ENCODE results near the gene DHRSX. TPM values are rescaled to one million over a fixed set of nuclear protein-coding genes. Genes with fewer than 3 reads are reported as not detected.
"Not testable (repeated sequence)": the region's sequence is repeated elsewhere in the genome, so short reads cannot be mapped to it uniquely, and the experiment has no call there.

DHRSX gene
- total RNA-seq, 1 donor from 2014 or later, result 24.9 TPM

- intact Hi-C loops (cut with DNase I), result no loop called here
- DNase-seq (ENCODE audit: low spot score), result no peak
These were observed 185.3 kb downstream of the DHRSX start for GRCh38 chrX:2315434-2315833.

GRCh38 chrX:2314831-2315365 is 185.9 kb downstream of the DHRSX start:
- intact Hi-C loops (cut with DNase I), result no loop called here
- no peak for DNase-seq (ENCODE audit: low spot score)

GRCh38 chrX:2313864-2314640 is 186.7 kb downstream of the DHRSX start:
- DNase-seq (ENCODE audit: low spot score), result no peak
- intact Hi-C loops (cut with DNase I), result no loop called here

GRCh38 chrX:2312061-2312591 is 188.7 kb downstream of the DHRSX start:
- DNase-seq (ENCODE audit: low spot score); intact Hi-C loops (cut with DNase I): not testable (repeated sequence)

- no peak for DNase-seq (ENCODE audit: low spot score)
- intact Hi-C loops (cut with DNase I), result no loop called here
These were observed 189.3 kb downstream of the DHRSX start for GRCh38 chrX:2311501-2311900.

GRCh38 chrX:2301901-2302300 is 198.9 kb downstream of the DHRSX start:
- intact Hi-C loops (cut with DNase I), result no loop called here
- DNase-seq (ENCODE audit: low spot score), result no peak

DNA sequence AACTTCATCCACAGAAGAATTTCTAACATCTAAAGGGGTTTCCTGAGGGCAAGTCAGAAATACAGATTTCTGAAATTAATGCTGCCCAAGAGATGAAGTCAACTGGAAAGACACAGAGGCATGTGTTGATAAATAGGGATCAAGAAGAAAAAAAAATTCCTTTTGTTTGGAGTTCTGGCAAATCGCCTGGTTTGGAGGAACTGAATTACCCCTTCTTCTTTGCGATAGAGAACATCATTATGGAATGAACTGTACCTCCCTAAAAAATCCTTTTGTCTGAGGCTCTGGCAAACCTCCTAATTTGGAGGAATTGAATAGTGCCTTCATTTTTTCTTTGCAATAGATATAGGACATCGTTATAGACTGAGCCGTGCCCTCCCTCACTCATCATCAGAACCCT is 200.9 kb downstream of the DHRSX start:
- intact Hi-C loops (cut with DNase I), result no loop called here
- DNase-seq (ENCODE audit: low spot score), result no peak

DNA sequence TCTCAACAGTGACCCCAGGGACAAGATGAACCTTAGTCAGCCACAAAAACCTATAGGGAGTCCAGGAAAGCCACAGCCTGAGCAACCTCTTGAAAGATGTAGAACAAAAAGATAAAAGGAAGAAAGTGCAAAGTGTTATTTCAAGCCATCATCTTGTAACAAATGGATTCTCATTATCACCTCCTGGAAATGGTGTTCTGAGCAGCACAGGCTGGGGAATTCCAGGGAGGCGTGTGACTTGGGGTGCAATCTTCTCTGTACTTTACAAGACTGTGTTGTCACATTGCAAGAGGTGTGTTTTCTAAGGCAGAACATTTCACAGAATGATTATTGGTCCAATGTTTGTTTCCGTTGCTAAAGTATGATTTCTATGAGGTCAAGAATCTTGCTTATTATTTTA is 214.0 kb downstream of the DHRSX start:
- DNase-seq (ENCODE audit: low spot score), result no peak
- intact Hi-C loops (cut with DNase I), result loop anchor here (5.0 kb wide), 1 partner anchor 306 kb away; no protein-coding TSS in a partner anchor

DNA sequence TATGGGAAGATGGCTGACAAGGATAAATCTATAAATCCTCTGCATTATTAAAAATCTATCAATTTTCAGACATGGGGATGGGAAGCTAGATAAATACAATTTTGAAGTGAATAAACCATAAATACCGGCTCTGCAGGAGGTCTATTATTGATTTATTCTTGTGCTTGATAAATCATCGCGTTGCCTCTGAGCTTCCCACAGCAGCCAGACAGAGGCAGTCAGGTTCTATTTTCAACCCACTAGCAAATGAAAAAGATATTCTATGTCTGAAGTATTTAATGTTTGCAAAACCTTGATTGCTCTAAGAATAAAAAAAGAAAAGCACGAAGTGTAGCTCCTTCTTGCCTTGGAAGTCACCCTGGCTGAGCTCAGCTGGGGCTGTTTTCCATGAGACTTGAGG is 216.2 kb downstream of the DHRSX start:
- no peak for DNase-seq (ENCODE audit: low spot score)
- intact Hi-C loops (cut with DNase I), result no loop called here

DNA sequence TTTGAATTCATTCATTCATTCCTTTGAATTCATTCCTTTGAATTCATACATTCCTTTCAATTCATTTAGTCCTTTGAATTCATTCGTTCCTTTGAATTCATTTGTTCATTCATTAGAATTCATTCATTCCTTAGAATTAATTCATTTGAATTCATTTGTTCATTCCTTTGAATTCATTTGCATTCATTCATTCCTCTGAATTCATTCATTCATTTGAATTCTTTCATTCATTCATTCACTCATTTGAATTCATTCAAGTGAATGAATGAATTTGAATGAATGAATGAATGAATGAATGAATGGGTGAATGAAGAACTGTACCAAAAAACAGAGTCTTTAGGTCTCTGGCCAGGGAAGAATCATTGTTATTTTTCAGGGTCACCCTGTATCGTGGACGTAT is 216.6 kb downstream of the DHRSX start:
- no peak for DNase-seq (ENCODE audit: low spot score)
- intact Hi-C loops (cut with DNase I), result no loop called here

GRCh38 chrX:2283111-2283859 is 217.5 kb downstream of the DHRSX start:
- intact Hi-C loops (cut with DNase I), result no loop called here

DNA sequence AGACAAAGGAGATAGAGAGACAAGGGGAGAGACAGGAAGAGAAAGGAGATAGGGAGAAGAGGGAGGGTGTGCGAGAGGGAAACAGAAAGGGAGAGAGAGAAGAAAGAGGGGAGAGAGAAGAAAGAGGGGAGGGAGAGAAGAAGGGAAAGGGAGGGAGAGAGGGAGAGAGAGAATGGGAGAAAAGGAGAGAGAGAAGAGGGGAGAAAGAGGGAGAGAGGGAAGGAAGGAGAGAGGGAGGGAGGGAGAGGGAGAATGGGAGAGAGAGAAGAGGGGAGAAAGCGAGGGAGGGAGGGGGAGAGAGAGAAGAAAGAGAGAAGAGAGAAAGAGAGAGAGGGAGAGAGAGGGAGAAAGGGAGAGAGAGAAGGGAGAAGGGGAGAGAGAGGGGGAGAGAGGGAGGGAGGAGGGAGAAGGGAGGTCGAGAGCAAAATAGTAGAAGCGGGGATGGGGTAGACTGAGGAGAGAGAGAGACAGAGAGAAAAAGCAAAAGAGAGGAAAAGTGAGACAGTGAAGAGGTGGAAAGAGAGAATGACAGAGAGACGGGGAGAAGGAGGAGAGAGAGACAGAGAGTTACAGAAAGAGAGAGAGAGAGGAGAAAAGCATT is 218.2 kb downstream of the DHRSX start:
- intact Hi-C loops (cut with DNase I), result no loop called here
- no peak for DNase-seq (ENCODE audit: low spot score)

More at GRCh38 chrX:2283111-2283859, 217.5 kb downstream of the DHRSX start:
- DNase-seq (ENCODE audit: low spot score), result no peak

GRCh38 chrX:2272337-2272736 is 228.4 kb downstream of the DHRSX start:
- intact Hi-C loops (cut with DNase I), result no loop called here
- DNase-seq (ENCODE audit: low spot score), result no peak

DNA sequence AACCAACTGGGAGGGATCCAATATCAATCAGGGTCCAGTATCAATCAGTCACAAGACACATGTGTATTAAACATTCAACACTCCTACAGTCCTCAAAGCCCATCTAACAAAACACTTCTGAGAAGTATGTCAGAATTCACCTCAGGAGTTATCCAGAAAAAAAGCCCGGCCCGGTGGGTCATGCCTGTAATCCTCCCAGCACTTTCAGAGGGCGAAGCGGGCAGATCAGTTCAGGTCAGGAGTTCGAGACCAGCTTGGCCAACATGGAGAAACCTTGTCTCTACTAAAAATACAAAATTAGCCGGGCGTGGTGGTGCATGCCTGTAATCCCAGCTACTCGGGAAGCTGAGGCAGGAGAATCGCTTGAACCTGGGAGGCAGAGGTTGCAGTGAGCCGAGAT is 229.2 kb downstream of the DHRSX start:
- intact Hi-C loops (cut with DNase I), result not testable (repeated sequence)
- peak; percentile 51 for DNase-seq (ENCODE audit: low spot score)

GRCh38 chrX:2270783-2271182 is 230.0 kb downstream of the DHRSX start:
- intact Hi-C loops (cut with DNase I), result not testable (repeated sequence)

GRCh38 chrX:2267890-2268289 is 232.9 kb downstream of the DHRSX start:
- peak; percentile 35 for DNase-seq (ENCODE audit: low spot score)
- intact Hi-C loops (cut with DNase I), result no loop called here

More at GRCh38 chrX:2270783-2271182, 230.0 kb downstream of the DHRSX start:
- peak; percentile 36 for DNase-seq (ENCODE audit: low spot score)

DNA sequence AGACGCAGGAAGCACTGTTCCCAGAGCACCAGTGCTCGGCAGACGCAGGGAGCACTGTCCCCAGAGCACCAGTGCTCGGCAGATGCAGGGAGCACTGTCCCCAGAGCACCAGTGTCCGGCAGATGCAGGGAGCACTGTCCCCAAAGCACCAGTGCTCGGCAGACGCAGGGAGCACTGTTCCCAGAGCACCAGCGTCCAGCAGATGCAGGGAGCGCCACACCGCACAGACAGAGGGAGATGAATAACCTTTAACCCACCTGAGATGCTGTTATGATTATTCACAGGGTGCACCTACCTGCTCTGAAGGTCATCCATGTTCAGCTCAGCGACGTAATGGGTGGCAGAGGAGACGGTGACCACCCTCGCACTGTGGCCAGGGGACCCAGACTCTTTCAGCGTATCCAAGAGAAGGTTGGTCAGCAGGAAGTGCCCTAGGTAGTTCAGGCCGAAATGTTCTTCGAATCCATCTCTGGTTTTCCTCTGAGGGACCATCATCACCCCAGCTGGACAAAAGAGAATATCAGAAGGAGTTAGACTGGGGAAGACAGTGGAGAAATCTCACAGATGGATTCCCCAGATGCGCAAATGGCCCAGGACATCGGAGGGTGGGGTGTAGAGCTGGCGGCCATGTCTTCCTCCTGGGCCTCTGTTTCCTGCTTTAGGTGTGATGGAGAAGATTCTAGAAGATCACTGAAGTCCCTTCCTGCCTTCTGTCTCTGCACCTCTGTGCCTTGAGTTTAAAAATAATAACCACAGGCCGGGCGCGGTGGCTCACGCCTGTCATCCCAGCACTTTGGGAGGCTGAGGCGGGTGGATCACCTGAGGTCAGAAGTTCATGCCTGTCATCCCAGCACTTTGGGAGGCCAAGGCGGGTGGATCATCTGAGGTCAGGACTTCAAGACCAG is 234.1 kb downstream of the DHRSX start:
- peak; percentile 35 for DNase-seq (ENCODE audit: low spot score)
- intact Hi-C loops (cut with DNase I), result no loop called here

- DNase-seq (ENCODE audit: low spot score); intact Hi-C loops (cut with DNase I): not testable (repeated sequence)
These were observed 234.9 kb downstream of the DHRSX start for GRCh38 chrX:2265658-2266444.

Measured in cardiac septum (tissue), 1 donor.